ENCODE measurements around the gene FXYD6. TPM values are rescaled to one million over a fixed set of nuclear protein-coding genes. Genes with fewer than 3 reads are reported as not detected.
A peak's percentile ranks its signal among the peaks of the same experiment; 100 is the strongest.

The FXYD6 gene
- total and polyA plus RNA-seq, 7 donors: 12.3 to 305 (median 243) TPM

GRCh38 chr11:117887431-117888138 lies 11.1 kb upstream of the FXYD6 start:
- 80 to 86% methylated on average over 9 of the region's 9 CpGs for WGBS, 2 donors
- peaks cover 0 to 65% (median 61%) of the 10 kb centered on the region in 4 donors for H3K4me1 ChIP-seq
- H3K36me3 ChIP-seq: no peaks in the 10 kb centered on the region
- H3K27me3 ChIP-seq: no peaks in the 10 kb centered on the region
- peak overlapping the region in 3 of 4 donors; percentile 90 to 96 (median 94) for H3K27ac ChIP-seq
- no peak overlapping the region for H3K4me3 ChIP-seq
- DNase-seq: no peak
- intact Hi-C loops (cut with DNase I): loop anchor here (5.0 kb wide), 1 partner anchor 35 kb away; no protein-coding TSS in a partner anchor
- TF ChIP-seq EP300 (IDR thresholded peaks at IDR 0.05): no peak
- H3K9me3 ChIP-seq: no peaks in the 10 kb centered on the region

- Histone ChIP-seq H3K36me3 (no peaks in the 10 kb centered on the region), H3K4me1 (peaks cover 0 to 83% (median 78%) of the 10 kb centered on the region in 4 donors), H3K27ac (peak overlapping the region; percentile 74 to 96 (median 92)), H3K4me3 (peak overlapping the region in 3 of 4 donors; percentile 13 to 20 (median 14)), H3K9me3 (no peaks in the 10 kb centered on the region), H3K27me3 (no peaks in the 10 kb centered on the region)
- 69 to 80% methylated on average over 11 of the region's 11 CpGs for WGBS, 2 donors
- peak; percentile 94 for DNase-seq
- TF ChIP-seq POLR2A (IDR thresholded peaks at IDR 0.05) (peak in 1 of 2 donors; percentile 9), POLR2AphosphoS5 (IDR thresholded peaks at IDR 0.05) (peak; percentile 64 to 86 (median 75)), CTCF (IDR thresholded peaks at IDR 0.05) (no peak), EP300 (IDR thresholded peaks at IDR 0.05) (peak in 1 of 4 donors; percentile 64)
- intact Hi-C loops (cut with DNase I): loop anchor here (5.0 kb wide), 1 partner anchor 33 kb away; no protein-coding TSS in a partner anchor
Measured at GRCh38 chr11:117885777-117886176, 9.3 kb upstream of the FXYD6 start.

- peak; percentile 82 for DNase-seq
- Histone ChIP-seq H3K27ac (peak overlapping the region; percentile 74 to 96 (median 92)), H3K27me3 (no peaks in the 10 kb centered on the region), H3K4me3 (no peak overlapping the region), H3K4me1 (peaks cover 0 to 91% (median 82%) of the 10 kb centered on the region in 4 donors), H3K36me3 (no peaks in the 10 kb centered on the region), H3K9me3 (no peaks in the 10 kb centered on the region)
- 84 to 89% methylated on average over 7 of the region's 7 CpGs for WGBS, 2 donors
- TF ChIP-seq POLR2A (IDR thresholded peaks at IDR 0.05) (no peak), POLR2AphosphoS5 (IDR thresholded peaks at IDR 0.05) (peak in 3 of 4 donors; percentile 29 to 76 (median 30))
- intact Hi-C loops (cut with DNase I): loop anchor here (5.0 kb wide), 1 partner anchor 33 kb away; no protein-coding TSS in a partner anchor
Measured at GRCh38 chr11:117884994-117885393, 8.5 kb upstream of the FXYD6 start.

- peak overlapping the region; percentile 31 to 96 (median 92) for H3K27ac ChIP-seq
- TF ChIP-seq POLR2AphosphoS5 (IDR thresholded peaks at IDR 0.05) (no peak), CTCF (IDR thresholded peaks at IDR 0.05) (no peak), EP300 (IDR thresholded peaks at IDR 0.05) (no peak), POLR2A (IDR thresholded peaks at IDR 0.05) (no peak)
- intact Hi-C loops (cut with DNase I): no loop called here
- H3K4me1 ChIP-seq: peaks cover 0 to 84% (median 71%) of the 10 kb centered on the region in 4 donors
- no peak for DNase-seq
- WGBS, 2 donors: 58 to 77% methylated on average over 3 of the region's 3 CpGs
- no peaks in the 10 kb centered on the region for H3K27me3 ChIP-seq
- no peak overlapping the region for H3K4me3 ChIP-seq
- H3K9me3 ChIP-seq: no peaks in the 10 kb centered on the region
- H3K36me3 ChIP-seq: no peaks in the 10 kb centered on the region
Measured at GRCh38 chr11:117883063-117883462, 6.6 kb upstream of the FXYD6 start.

- H3K9me3 ChIP-seq: no peaks in the 10 kb centered on the region
- H3K4me1 ChIP-seq: peaks cover 0 to 84% (median 72%) of the 10 kb centered on the region in 4 donors
- TF ChIP-seq POLR2AphosphoS5 (IDR thresholded peaks at IDR 0.05) (peak; percentile 62 to 75 (median 71)), EP300 (IDR thresholded peaks at IDR 0.05) (no peak), POLR2A (IDR thresholded peaks at IDR 0.05) (no peak), CTCF (IDR thresholded peaks at IDR 0.05) (no peak)
- H3K36me3 ChIP-seq: no peaks in the 10 kb centered on the region
- peak overlapping the region in 1 of 4 donors; percentile 7 for H3K4me3 ChIP-seq
- H3K27me3 ChIP-seq: no peaks in the 10 kb centered on the region
- DNase-seq: peak; percentile 87
- intact Hi-C loops (cut with DNase I): no loop called here
- 16 to 44% methylated on average over 11 of the region's 11 CpGs for WGBS, 2 donors
- peak overlapping the region; percentile 31 to 96 (median 92) for H3K27ac ChIP-seq
Measured at GRCh38 chr11:117882311-117882905, 6.0 kb upstream of the FXYD6 start.

All from sigmoid colon (tissue), 7 donors.